IMR-90 (cell line): ENCODE results near the gene RGMA. TPM values are rescaled to one million over a fixed set of nuclear protein-coding genes. Genes with fewer than 3 reads are reported as not detected.

Experiments used
- ATAC-seq: fragments of 200-7000 bp; cut with Tn5 transposase; 2 replicates; pipeline ENCODE4 v1.9.1; 2020; ENCODE audit warnings: low read depth, mild to moderate bottlenecking, moderate library complexity
- BruUV-seq: library from RNA; stranded (reverse); fragments of 400-500 nt; replicated peaks from 2 replicates; lab custom pipeline; 2021; lab: Mats Ljungman, UMichigan
- CTCF ChIA-PET: fragments of 300-600 bp; formaldehyde crosslinking; extraction: SDS; loops from one replicate; lab custom pipeline; 2021; ENCODE audit warnings: antibody characterized with exemption; lab: Yijun Ruan, JAX
- POLR2A ChIA-PET: fragments of 300-600 bp; sonication (Branson Sonifier 250); formaldehyde crosslinking; loops from one replicate; lab custom pipeline; 2022; ENCODE audit warnings: antibody characterized with exemption; ENCODE audit not compliant: unreplicated experiment; lab: Charles Lee
- DNase-seq: peaks from one replicate; pipeline ENCODE4 v3.0.0; 2013
- H2AFZ ChIP-seq: replicated peaks from 2 replicates; pipeline ENCODE3; 2013; ENCODE audit warnings: low read length, mild to moderate bottlenecking; ENCODE audit not compliant: poor library complexity
- H2AK5ac ChIP-seq: 2 replicates; pipeline ENCODE4 v1.6.1; 2013; ENCODE audit warnings: low read depth, low read length, inconsistent platforms
- H2AK9ac ChIP-seq: replicated peaks from 2 replicates; pipeline ENCODE3; 2013; ENCODE audit warnings: mild to moderate bottlenecking, low read depth, low read length, moderate library complexity; ENCODE audit not compliant: poor library complexity
- H2BK120ac ChIP-seq: 2 replicates; pipeline ENCODE4 v1.6.1; 2013; ENCODE audit warnings: low read depth, low read length, inconsistent platforms
- H2BK15ac ChIP-seq: 3 replicates; pipeline ENCODE4 v1.6.1; 2013; ENCODE audit warnings: low read depth, low read length, inconsistent platforms
- H2BK20ac ChIP-seq: 2 replicates; pipeline ENCODE4 v1.6.1; 2013; ENCODE audit warnings: low read depth, mild to moderate bottlenecking, inconsistent platforms, low read length, moderate library complexity
- H2BK5ac ChIP-seq: 2 replicates; pipeline ENCODE4 v1.6.1; 2013; ENCODE audit warnings: mild to moderate bottlenecking, low read depth, low read length, inconsistent platforms; ENCODE audit not compliant: poor library complexity, severe bottlenecking
- H3K14ac ChIP-seq: replicated peaks from 2 replicates; pipeline ENCODE4 v1.6.1; 2013; ENCODE audit warnings: low read depth, low read length, inconsistent platforms
- H3K18ac ChIP-seq: 2 replicates; pipeline ENCODE4 v1.6.1; 2013; ENCODE audit warnings: low read depth, low read length, control low read depth
- H3K23ac ChIP-seq: 2 replicates; pipeline ENCODE4 v1.6.1; 2013; ENCODE audit warnings: low read depth, low read length, inconsistent platforms
- H3K27ac ChIP-seq: 2 replicates; pipeline ENCODE4 v1.5.1; 2013; ENCODE audit warnings: mild to moderate bottlenecking, control low read depth, low read length; ENCODE audit not compliant: insufficient read depth
- H3K27me3 ChIP-seq: 2 replicates; pipeline ENCODE4 v1.6.1; 2013; ENCODE audit warnings: low read length; ENCODE audit not compliant: control insufficient read depth, insufficient read depth
- H3K36me3 ChIP-seq: 2 replicates; pipeline ENCODE4 v1.6.1; 2013; ENCODE audit warnings: low read length, mixed read lengths; ENCODE audit not compliant: control insufficient read depth, insufficient read depth
- H3K4ac ChIP-seq: 2 replicates; pipeline ENCODE4 v1.6.1; 2013; ENCODE audit warnings: low read depth, low read length, inconsistent platforms
- H3K4me1 ChIP-seq: 2 replicates; pipeline ENCODE4 v1.6.1; 2013; ENCODE audit warnings: low read length, mixed read lengths; ENCODE audit not compliant: control insufficient read depth, insufficient read depth
- H3K4me2 ChIP-seq: 2 replicates; pipeline ENCODE4 v1.6.1; 2013; ENCODE audit warnings: low read depth, mild to moderate bottlenecking, control low read depth, low read length, moderate library complexity
- H3K4me3 ChIP-seq: 2 replicates; pipeline ENCODE4 v1.5.1; 2013; ENCODE audit warnings: low read depth, mild to moderate bottlenecking, control low read depth, low read length, moderate library complexity; ENCODE audit not compliant: insufficient read depth
- H3K56ac ChIP-seq: 2 replicates; pipeline ENCODE4 v1.6.1; 2013; ENCODE audit warnings: low read length, inconsistent platforms; ENCODE audit not compliant: insufficient read depth; ENCODE audit errors: extremely low read depth
- H3K79me1 ChIP-seq, 2 experiments: 2 replicates each; pipeline ENCODE4 v1.6.1; 2013; ENCODE audit warnings: low read length in 2 of 2, inconsistent platforms in 1 of 2, low read depth in 1 of 2
- H3K9ac ChIP-seq: 2 replicates; pipeline ENCODE4 v1.6.1; 2013; ENCODE audit warnings: low read depth, low read length, control low read depth
- H3K9me1 ChIP-seq: 2 replicates; pipeline ENCODE4 v1.6.1; 2013; ENCODE audit warnings: low read length, inconsistent platforms; ENCODE audit not compliant: insufficient read depth
- H3K9me3 ChIP-seq: 2 replicates; pipeline ENCODE4 v1.6.1; 2013; ENCODE audit warnings: low read length; ENCODE audit not compliant: control insufficient read depth, insufficient read depth
- H4K20me1 ChIP-seq: 2 replicates; pipeline ENCODE4 v1.6.1; 2013; ENCODE audit warnings: low read length, inconsistent platforms; ENCODE audit not compliant: insufficient read depth
- H4K5ac ChIP-seq: 2 replicates; pipeline ENCODE4 v1.6.1; 2013; ENCODE audit warnings: mild to moderate bottlenecking, low read depth, low read length, control low read depth
- H4K8ac ChIP-seq, 2 experiments: 2 replicates each; pipeline ENCODE4 v1.6.1; 2013; ENCODE audit warnings: low read depth in 2 of 2, low read length in 2 of 2, control low read depth in 1 of 2, inconsistent platforms in 1 of 2
- H4K91ac ChIP-seq: 2 replicates; pipeline ENCODE4 v1.6.1; 2013; ENCODE audit warnings: low read depth, low read length, inconsistent platforms; ENCODE audit not compliant: insufficient read depth
- CTCF ChIP-seq: conservative IDR thresholded peaks from 2 replicates; pipeline ENCODE4 v1.5.1; 2012; ENCODE audit warnings: mild to moderate bottlenecking, low read depth, low read length, improper control_type of control experiment
- MXI1 ChIP-seq: IDR thresholded peaks from 2 replicates; pipeline ENCODE4 v1.6.1; 2012; ENCODE audit warnings: low read depth, mild to moderate bottlenecking, low read length, moderate library complexity, borderline replicate concordance
- WGBS, 2 experiments: methylation state at CpG; one replicate each; pipeline versions ENCODE4 v1.1.5 to v1.1.7; 2013; ENCODE audit warnings: missing lambda C conversion rate in 2 of 2; ENCODE audit not compliant: insufficient read length in 1 of 2; ENCODE audit errors: extremely low coverage in 2 of 2; 5-methylcytosine and 5-hydroxymethylcytosine counted together
- dilution Hi-C: fragments of 300-500 bp; cut with HindIII; formaldehyde crosslinking; loops from one replicate; pipeline ENCODE4 v1.14.3; 2018; ENCODE audit warnings: low sequenced_read_pairs; ENCODE audit not compliant: unreplicated experiment
- in situ Hi-C: fragments of 300-500 bp; cut with MboI; formaldehyde crosslinking; loops from 3 replicates; pipeline ENCODE4 v1.14.3; 2019; ENCODE audit warnings: low sequenced_read_pairs, inconsistent platforms, mixed read lengths
- intact Hi-C: fragments of 100-400 bp; cut with micrococcal nuclease; formaldehyde crosslinking; loops from 2 replicates; pipeline ENCODE4 v1.10.0; 2022
- polyA plus RNA-seq, 3 experiments: library from polyadenylated mRNA; depleted of rRNA; stranded (reverse); fragments of >200 nt; gene quantifications; 2 replicates each; pipeline ENCODE4 v1.2.3, GENCODE V29; 2012; ENCODE audit warnings: low replicate concordance in 1 of 3
- total RNA-seq: library from RNA; depleted of rRNA; stranded (reverse); fragments of >200 nt; gene quantifications from 2 replicates; pipeline ENCODE4 v1.2.3, GENCODE V29; 2012

The RGMA gene
- total and polyA plus RNA-seq, 2 of the 4 experiments (the other 2 are of a cell fraction) = 0.18 to 0.26 TPM

GRCh38 chr15:93070551-93071296, 18.3 kb downstream of the RGMA start:
- BruUV-seq = no TSS peak
- CTCF ChIA-PET = no interaction called here
- no peak overlapping the region for H3K4me2 ChIP-seq
- no peaks in the 10 kb centered on the region for H3K79me1 ChIP-seq
- ATAC-seq = no peak
- dilution Hi-C loops = no loop called here
- no peak for DNase-seq
- H3K18ac ChIP-seq = no peak overlapping the region
- no peak overlapping the region for H2BK15ac ChIP-seq
- H3K23ac ChIP-seq = no peak overlapping the region
- no peak overlapping the region for H3K9ac ChIP-seq
- H3K27me3 ChIP-seq = peaks cover 46% of the 10 kb centered on the region
- no peak overlapping the region for H3K56ac ChIP-seq
- no peak overlapping the region for H2AK5ac ChIP-seq
- no peaks in the 10 kb centered on the region for H4K20me1 ChIP-seq
- no peaks in the 10 kb centered on the region for H3K36me3 ChIP-seq
- no peak overlapping the region for H2BK120ac ChIP-seq
- no CpG with 5 or more reads among the region's 10 CpGs for WGBS, 2 experiments
- H3K4me1 ChIP-seq = no peaks in the 10 kb centered on the region; the same call in 1 of the 2 replicates
- H3K9me1 ChIP-seq = no peaks in the 10 kb centered on the region
- intact Hi-C loops = no loop called here
- H3K9me3 ChIP-seq = no peaks in the 10 kb centered on the region
- no peak overlapping the region for H2BK5ac ChIP-seq
- in situ Hi-C loops = no loop called here
- H3K27ac ChIP-seq = no peak overlapping the region
- no peak overlapping the region for H3K4me3 ChIP-seq
- no peak overlapping the region for H4K8ac ChIP-seq
- H3K4ac ChIP-seq = no peak overlapping the region
- POLR2A ChIA-PET = no interaction called here
- no peak overlapping the region for H3K14ac ChIP-seq
- H2BK20ac ChIP-seq = no peak overlapping the region
- H2AFZ ChIP-seq = no peak overlapping the region
- no peak overlapping the region for H4K91ac ChIP-seq
- no peak for TF ChIP-seq MXI1
- no peak for TF ChIP-seq CTCF
- no peak overlapping the region for H4K5ac ChIP-seq
- H2AK9ac ChIP-seq = no peak overlapping the region
